Mammary epithelial cell (primary cell): Measurements from ENCODE around the gene NRROS.

ENCODE experiments used
- CTCF ChIP-seq, 2 donors: IDR thresholded peaks in 1 of 2; conservative IDR thresholded peaks in 1 of 2; 2 replicates each; pipeline ENCODE4 v1.5.1; 2011 to 2012; ENCODE audit warnings: inconsistent platforms in 2 of 2, low read length in 2 of 2, mild to moderate bottlenecking in 2 of 2, control low read depth in 1 of 2, low read depth in 1 of 2; ENCODE audit not compliant: insufficient read depth in 1 of 2; ENCODE audit errors: extremely low read depth in 1 of 2
- EZH2 ChIP-seq: IDR thresholded peaks from 2 replicates; pipeline ENCODE4 v1.6.1; 2012; ENCODE audit warnings: low read length, inconsistent platforms, borderline replicate concordance

- no peak for TF ChIP-seq CTCF (conservative IDR thresholded peaks at IDR 0.05 in 1 of 2, IDR thresholded peaks at IDR 0.05 in 1 of 2; ENCODE audit: extremely low read depth in 1 of 2, insufficient read depth in 1 of 2, low read depth in 1 of 2, low read length in 2 of 2)
- TF ChIP-seq EZH2 = no peak
These were observed 37.9 kb downstream of the NRROS start for GRCh38 chr3:196677353-196677752.
